Posterior cingulate gyrus (tissue), 11 donors: ENCODE data around the gene NDUFAF8.
"Not testable (repeated sequence)": the region's sequence is repeated elsewhere in the genome, so short reads cannot be mapped to it uniquely, and the experiment has no call there.

Experiments
- DNase-seq, 10 donors: peaks; one replicate each; pipeline versions ENCODE4 v3.0.0 to v3.0.0-alpha.2; 2020 to 2021; ENCODE audit warnings: mixed read lengths in 3 of 10
- intact Hi-C: fragments of 100-400 bp; cut with DNase I; formaldehyde crosslinking; loops from one replicate; pipeline ENCODE4 v1.15.1; 2023

The NDUFAF8 gene

DNA sequence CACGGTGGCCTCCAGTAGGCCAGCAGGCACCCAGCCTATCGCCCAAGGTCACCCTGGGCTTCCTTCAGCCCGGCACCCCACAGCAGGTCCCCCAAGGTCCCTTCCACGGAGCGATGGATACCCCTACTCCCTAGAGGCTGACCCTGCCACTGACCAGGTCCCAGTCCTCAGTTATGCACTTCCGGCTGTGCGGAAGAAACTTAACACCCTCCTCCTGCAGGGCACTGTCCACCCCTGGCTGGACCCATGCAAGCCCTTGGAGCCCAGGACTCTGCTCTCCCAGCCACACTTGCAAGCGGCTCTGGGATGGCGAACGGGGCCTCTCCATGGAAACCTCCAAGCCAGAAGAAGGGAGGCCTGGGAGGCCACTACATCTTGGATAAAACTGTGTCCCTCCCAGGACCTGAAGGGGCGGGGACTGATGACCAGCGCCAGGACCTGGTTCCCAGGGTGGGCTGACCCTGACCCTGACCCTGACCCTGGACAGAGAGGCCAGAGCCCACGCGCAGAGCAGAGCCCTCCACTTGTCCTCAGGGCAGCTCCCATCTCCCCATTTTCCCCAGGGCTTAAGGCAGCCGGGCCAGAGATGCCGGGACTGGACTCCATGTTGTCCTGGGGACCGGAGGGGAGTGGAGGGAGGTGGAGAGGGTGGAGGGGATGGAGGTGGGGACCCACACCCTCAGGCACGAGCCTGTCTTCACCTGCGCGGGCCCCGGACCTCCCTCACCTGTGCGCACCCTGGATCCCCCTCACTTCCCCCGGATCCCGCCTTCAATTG is 17.1 kb upstream of the NDUFAF8 start:
- DNase-seq, result peak in 1 of 10 donors; percentile 79
- intact Hi-C loops, result no loop called here

DNA sequence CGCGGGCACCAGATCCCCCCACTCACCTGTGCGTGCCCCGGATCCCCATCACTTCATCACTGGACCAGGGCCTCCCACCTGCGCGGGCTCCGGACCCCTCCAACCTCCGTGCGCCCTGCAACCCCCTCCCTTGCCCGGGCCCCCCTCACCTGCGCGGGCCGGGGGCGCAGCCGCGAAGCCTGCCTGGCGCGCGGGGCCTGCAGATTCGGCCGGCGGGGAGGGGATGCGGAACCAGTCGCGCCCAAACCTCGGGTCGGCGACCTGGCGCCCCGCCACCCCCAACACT is 16.6 kb upstream of the NDUFAF8 start:
- intact Hi-C loops, result no loop called here
- DNase-seq, result no peak

DNA sequence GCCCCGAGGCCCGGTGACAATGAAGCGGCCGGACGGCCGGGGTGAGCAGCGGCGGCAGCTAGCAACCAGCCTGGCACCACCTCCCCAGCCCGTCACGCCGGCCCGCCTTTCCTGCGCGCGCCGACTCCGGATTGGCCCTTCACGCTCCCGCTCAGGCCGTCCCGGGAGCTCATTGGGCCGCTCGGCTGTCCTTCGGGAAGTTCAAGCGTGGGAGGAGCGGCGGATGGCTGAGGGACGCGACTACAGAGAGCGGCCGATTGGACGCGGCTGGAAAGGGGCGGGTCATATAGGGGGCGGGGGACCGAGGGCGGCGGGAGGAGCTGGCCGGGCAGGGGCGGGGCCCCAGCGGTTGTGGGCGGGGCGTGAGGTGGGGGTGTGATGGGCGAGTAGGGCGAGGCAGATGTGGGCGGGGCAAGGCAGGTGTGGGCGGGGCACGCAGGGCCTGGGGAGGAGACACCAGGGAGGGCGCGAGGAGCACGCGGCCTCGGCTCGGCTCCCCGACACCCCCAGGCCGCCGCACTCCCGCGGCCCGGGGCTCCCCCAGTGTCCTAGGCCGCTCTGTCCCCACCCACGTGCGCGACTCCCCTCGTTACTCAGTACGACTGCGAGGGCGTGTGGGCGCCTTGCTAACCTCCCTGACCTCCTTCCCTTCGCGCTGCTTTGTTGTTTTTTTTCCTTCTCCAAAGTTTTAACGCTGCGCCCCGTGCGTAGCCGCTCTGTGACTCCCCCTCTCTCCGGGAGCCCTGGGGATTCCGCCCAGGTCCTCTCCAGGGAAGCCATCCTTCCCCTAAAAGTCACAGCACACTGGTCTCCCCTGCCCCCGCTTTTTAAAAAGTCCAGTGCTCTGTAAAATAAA is 16.0 kb upstream of the NDUFAF8 start, which contains the start of gene CEP131:
Gene CEP131, minus strand, starts transcription at position 60 of the 856 bp plus-strand sequence. CDS start 2,909 bp downstream, outside the sequence.
- intact Hi-C loops, result no loop called here
- peak; percentile 97 to 100 (median 99) for DNase-seq

DNA sequence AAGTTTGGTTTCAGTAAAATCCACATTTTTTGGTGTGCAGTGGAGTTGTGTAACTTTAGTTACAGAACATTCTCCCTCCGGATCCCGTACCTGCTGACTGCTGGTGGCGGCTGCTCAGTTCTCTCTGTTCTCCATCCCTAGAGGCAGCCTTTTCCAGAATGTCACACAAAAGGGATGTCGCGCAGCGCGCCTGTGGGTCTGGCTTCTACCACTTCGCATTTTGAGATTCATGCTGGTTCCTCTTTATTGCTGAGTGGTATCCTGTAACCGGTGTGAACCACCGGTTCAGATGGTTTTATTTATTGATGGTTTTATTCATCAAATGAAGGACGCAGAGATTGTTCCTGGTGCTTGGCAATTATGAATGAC is 15.4 kb upstream of the NDUFAF8 start:
- intact Hi-C loops, result no loop called here
- peak in 1 of 10 donors; percentile 88 for DNase-seq

DNA sequence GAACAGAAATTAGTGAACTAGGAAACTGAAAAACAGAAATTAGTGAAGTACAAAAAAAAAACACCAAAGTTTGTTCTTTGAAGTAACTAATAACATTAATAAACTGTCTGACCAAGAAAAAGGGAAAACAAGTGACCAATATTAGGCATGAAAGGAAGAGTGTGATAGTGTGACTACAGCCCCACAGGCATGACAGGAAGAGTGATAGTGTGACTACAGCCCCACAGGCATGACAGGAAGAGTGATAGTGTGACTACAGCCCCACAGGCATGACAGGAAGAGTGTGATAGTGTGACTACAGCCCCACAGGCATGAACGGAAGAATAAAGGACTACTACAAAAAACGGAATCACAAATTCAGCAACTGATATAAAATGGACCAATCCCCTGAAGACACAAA is 11.5 kb upstream of the NDUFAF8 start:
- intact Hi-C loops, DNase-seq: not testable (repeated sequence)

DNA sequence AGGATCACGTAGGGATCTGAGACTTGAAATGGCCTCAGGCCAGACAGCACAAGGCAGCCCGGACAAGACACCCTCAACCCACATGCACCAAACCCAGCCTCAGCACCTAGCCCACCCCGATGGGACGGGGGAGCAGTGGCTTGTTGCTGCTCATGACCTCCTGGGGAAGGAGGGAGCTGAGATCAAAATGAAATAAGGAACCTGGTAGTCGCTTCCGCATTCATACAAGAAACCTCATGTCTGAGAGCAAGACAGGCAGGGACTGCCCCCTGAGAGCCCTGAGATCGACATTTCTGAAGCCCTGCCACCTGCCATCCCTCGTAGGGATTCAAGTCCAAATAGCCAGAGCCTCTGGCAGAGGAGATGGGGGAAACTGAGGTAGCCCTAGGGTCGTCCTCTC is 10.7 kb upstream of the NDUFAF8 start:
- intact Hi-C loops, result no loop called here
- DNase-seq, result no peak

DNA sequence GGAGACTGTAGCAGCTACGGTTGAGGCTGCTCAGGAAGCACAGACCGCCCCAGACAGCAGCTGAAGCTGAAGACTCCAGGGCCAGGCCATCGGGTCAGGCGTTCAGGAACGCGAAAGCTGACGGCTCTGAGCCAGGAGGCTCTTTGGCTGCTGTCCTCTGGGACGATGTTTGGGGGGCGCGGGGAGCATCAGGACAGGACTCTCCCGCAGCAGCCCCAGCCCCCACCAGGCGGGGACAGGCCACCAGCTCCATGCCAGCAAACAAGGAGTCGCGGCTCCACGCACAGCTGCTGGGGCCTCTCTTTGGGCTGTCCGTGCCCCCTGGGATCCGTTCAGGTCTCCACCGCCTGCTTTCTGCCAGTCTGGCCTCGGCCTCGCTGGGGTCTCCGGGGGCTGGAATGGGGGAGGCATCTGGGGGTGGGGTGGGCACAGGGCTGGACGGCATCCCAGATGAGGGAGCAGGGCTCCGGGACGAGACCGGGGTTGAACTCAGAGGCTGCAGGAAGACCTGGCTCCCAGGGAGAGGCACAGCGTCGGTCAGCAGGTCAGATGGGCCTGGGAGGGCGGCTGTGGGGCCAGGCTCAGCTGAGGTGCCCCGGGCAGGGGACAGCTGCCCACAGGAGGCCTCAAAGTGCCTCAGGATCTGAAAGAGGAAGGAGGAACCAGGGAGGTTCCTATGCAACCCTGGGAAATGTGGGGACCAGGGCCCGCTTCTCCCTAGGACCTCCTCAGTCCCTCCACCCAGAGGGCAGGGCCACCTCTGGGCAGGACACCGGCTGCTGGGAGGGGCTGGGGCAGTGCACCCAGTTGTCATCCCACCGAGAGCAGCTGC is 10.1 kb upstream of the NDUFAF8 start:
- DNase-seq, result peak in 1 of 10 donors; percentile 75
- intact Hi-C loops, result no loop called here

DNA sequence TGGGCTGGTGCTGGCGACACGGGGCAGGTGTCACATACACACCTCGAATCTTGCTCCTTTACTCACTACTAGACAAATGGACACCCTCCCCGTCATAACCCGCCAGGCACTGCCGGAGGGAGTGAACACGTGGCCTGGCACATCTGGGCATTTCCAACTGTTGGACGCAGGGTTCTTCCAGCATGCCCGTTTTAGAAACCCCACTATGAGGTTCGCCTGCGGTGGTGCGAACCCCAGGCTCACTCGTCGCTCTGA is 9.5 kb upstream of the NDUFAF8 start:
- DNase-seq, result peak in 1 of 10 donors; percentile 73
- intact Hi-C loops, result no loop called here

DNA sequence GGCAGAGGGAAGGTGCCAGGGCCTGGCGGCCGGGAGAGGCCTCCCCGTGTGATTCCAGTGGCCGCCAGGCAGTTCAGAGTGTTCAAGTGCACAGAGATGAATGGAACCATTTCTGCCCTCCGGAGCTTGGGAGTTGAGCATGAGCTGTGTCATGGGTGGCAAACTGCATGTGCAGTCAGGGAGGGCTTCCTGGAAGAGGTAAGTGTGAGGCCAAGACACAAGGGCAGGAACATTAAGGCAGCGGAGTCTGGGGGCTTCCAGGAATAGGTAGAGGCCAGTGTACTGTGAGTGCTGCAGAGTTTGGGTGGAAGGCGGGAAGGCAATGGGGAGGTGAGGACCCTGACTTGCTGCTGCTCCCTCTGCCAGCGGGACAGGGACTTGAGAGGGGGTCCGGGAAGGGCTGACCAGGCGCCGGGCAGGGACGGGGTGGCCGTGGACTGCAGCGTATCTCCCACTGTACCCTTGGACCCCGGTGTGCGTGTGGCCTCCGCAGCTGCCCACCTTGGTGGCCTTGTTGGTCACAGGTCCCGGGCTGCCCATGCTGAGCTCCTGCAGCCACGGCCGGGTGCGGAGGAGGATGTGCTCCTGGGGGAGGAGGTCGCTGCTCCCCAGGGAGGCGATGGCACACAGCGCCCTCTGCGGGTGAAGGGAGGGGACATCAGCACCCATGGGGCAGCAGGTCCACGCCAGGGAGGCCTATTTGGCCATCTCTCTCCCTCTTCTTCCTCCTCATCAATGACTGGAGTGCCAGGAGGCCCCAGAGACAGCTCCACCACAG is 8.9 kb upstream of the NDUFAF8 start:
- peak in 1 of 10 donors; percentile 83 for DNase-seq
- intact Hi-C loops, result no loop called here

DNA sequence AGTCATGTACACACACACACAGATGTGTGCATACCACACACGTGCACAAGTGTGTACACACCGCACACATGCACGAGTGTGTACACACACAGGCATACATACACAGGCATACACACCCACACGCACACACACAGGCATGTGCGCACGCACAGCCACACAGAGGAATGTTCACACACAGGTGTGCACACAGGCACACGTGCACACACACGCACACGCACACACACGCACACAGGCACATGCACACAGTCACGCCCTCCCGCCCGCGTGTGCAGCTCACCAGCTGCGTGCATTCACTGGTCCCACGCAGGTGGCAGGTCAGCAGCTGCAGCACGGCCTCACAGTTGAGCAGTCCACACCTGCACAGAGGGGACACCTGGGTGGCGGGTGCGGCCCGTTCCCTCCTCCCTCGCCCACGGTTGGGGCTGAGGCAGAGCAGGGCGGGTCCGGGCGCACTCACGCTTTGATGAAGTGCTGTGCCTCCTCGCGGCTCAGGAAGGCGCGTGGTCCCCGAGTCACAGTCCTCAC is 7.9 kb upstream of the NDUFAF8 start:
- peak in 1 of 10 donors; percentile 77 for DNase-seq
- intact Hi-C loops, result no loop called here

DNA sequence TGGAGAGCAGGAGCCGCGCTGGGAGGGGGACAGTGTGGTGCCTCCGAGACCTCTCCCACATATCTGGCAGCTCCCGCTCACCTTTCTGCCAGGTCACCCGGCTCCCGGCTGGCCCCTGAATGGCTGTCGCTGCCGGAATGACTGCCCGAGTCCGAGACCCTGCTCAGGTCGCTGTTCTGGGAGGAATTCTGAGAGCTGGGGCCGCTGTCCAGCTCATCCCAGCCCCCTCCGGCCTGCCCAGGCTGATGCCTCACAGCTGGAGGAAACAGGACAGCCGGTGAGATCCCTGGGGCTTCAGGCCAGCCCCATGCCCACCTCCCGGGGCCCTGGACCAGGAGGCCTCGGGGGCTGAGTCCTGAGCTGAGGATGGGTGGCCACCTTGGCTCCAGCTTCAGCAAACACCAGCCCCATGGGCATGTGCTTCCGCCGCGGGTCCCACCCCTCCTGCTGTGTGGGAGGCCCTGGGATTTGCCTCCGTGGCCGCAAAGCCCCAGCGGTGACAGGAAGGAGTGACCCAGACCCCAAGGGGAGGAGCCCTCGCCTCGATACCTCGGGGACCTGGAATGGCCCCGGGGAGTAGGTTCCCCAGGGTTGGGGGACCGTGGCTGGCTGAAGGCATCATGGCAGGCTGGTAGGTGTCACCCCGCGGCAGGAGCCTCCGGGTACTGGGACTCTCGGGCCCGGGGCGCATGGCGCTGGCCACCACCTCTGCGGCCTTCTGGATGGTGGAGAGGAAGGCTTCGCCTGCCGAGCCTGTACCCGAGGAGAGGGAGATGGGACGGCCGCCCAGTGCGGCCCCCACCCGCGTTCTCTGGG is 7.1 kb upstream of the NDUFAF8 start:
- intact Hi-C loops, result no loop called here

DNA sequence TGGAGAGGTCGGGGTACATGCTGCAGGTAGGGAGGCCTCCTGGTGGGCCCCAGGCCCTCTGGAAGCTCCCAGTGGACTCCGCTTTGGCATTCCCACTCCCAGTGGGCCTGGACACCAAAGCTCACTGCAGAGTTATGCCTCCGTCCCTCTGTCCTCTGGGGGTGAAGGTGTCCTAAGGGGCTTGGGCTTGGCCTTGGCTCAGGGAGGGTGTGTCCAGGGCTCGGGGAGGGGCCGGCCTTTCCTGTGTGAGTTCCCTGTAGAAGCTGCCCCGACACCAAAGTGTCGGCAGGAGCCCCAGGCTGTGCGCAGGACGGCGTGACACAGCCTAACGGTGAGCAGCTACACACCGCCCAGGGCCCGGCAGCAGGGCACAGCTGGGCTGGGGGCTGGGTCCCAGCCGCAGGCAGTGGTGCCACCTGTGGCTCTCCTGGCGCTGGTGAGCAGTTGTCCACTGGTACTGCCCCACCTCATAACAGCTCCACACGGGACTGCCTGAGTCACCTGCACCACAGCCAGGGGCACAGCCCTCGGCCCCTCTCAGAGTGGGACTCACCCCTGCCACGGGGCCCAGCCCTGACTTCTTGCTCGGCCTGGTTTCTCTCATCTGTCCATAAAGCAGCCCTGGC is 6.4 kb upstream of the NDUFAF8 start:
- DNase-seq, result peak in 1 of 10 donors; percentile 77
- intact Hi-C loops, result no loop called here

More for the DNA sequence above, 7.1 kb upstream of the NDUFAF8 start:
- peak in 1 of 10 donors; percentile 83 for DNase-seq

DNA sequence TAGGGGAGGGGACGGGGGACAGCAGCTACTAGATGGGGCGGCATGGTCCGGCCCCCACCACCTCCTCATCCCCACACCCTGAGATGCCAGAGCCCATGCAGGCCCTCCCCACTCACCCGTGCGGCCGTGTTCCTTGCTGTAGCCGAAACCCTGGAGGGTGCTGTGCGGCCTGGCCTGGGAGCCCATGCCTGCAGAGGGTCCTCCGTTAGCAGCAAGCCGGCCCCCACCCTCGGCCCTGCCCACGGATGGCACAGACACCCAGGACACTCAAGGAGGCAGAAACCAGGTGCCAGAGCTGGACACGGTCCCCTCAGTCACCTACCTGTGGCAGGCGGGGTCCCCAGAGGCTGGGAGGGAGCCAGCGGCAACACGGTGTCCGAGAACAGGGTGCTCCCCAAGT is 5.8 kb upstream of the NDUFAF8 start:
- DNase-seq, result peak in 1 of 10 donors; percentile 81
- intact Hi-C loops, result no loop called here

DNA sequence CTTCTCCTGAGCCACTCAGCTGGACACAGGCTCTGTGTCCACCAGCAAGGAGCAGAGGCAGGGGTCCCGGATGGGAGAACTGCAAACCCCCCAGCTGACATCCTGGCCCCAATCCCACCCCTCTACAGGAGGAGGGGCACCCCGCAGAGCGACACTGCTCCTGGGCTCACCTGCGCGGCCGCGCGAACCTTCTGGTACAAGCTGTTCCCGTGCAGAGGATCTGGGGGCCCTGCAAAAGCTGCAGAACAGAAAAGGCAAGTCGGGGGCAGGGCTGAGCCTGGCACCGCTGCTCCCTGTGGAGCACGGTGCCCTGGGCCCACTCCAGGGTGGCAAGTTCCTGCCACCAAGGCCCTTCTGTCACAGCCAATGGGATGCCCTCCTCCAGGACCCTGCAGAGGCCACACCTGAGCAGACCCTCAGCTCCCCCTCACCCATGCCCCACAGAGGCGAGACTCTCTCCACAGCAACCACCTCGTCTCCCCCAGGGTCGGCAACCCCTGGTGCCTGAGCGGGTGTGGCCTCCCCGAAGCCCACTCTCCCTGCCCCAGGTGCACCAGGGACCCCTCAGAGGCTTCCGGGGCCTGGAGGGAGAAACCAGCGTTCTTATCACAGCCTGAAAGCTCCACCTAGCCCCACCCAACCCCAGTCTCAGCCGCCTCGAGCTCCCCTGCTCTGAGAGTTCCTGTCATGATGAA is 5.2 kb upstream of the NDUFAF8 start:
- peak in 1 of 10 donors; percentile 78 for DNase-seq
- intact Hi-C loops, result no loop called here

DNA sequence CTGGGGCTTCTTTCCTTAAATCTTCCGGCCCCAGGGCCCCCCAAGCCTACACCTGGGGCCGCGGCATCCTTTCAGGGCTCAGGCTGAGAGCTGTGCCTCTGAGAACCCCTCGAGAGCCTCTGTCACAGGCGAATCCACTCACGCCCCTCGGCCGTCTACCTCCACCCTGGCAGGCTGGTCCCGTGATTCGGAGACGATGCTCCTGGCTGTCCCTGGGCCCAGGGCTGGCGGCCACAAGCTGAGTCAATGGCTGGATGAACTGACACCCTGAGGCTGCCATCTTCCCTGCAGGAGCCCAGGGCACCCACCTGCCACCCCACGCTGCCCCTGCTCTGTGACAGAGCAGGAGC is 4.6 kb upstream of the NDUFAF8 start:
- intact Hi-C loops, result no loop called here
- peak in 1 of 10 donors; percentile 82 for DNase-seq

DNA sequence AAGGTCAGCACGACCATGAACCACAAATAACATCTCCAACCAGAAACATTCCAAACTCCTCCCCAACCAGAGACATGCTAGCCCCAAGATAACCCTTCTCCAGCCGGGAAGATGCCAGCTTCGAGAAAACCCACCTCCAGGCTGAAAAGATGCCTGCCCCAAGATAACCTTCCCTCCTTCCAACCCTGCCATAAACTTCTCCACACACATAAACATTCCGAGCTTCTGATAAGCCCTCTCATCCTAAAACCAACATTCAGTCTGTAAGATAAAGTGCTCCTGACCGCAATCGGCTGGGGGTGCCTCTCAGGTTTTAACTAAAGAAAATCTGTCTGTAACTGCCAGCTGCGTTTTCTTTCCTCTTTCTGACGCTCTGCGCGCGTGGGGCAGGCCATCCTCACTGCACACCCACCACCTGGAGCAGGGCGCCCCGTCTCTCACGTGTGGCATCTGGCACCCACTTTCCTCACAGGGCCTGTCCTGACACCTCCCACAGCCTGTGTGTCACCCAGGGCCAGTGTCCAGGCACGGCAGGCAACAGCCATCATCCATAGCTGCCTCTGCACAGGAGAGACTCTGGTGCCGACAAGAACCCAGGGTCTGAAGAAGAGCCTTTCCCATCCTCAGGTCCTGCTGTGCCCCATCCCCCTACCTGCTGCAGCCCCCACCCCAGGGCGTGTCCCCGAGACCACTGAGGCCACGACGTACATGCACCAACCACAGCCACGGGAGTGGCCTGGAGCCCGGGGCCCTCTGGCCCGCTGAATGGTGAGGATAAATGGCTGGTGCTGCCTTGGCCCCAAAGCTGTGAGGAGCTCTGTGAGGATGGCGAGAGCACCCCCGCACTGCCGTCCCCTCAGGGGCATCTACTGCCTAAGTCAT is 3.9 kb upstream of the NDUFAF8 start:
- intact Hi-C loops, result no loop called here
- DNase-seq, result no peak
